ENCODE data around the gene FREY1.

- TF ChIP-seq CTCF (IDR thresholded peaks at IDR 0.05) = no peak
- no peak for TF ChIP-seq EP300 (IDR thresholded peaks at IDR 0.05)
Observed at GRCh38 chr11:45918331-45918941, 11.4 kb upstream of the FREY1 start.

Data from upper lobe of left lung (tissue), 4 donors.